SK-N-SH treated with all-trans-retinoic acid at 6 μM for 48 hours (cell line): ENCODE measurements around the gene PLXNC1.

Experiments
- ATAC-seq: fragments of 200-7000 bp; cut with Tn5 transposase; 3 replicates; pipeline ENCODE4 v1.9.1; 2020; ENCODE audit warnings: mild to moderate bottlenecking, moderate library complexity
- ARNTL ChIP-seq: fragments of 450-650 bp; formaldehyde crosslinking; IDR thresholded peaks from 2 replicates; pipeline ENCODE4 v1.5.0; 2020; ENCODE audit warnings: low read depth, mild to moderate bottlenecking, moderate library complexity, borderline replicate concordance
- BACH2 ChIP-seq: fragments of 250-450 bp; sonication (Bioruptor Pico); IDR thresholded peaks from 2 replicates; pipeline ENCODE4 v1.9.0; 2021; ENCODE audit warnings: mild to moderate bottlenecking, borderline replicate concordance
- CSDC2 ChIP-seq: fragments of 250-450 bp; sonication (Bioruptor Pico); IDR thresholded peaks from 2 replicates; pipeline ENCODE4 v1.5.0; 2020; ENCODE audit warnings: mild to moderate bottlenecking, moderate library complexity
- CSRNP3 ChIP-seq: fragments of 250-450 bp; sonication (Bioruptor Pico); IDR thresholded peaks from 2 replicates; pipeline ENCODE4 v1.5.1; 2021; ENCODE audit warnings: mild to moderate bottlenecking, moderate library complexity
- ESRRG ChIP-seq: fragments of 250-450 bp; sonication (Bioruptor Pico); IDR thresholded peaks from 2 replicates; pipeline ENCODE4 v1.6.1; 2021; ENCODE audit warnings: mild to moderate bottlenecking
- ISL1 ChIP-seq: fragments of 250-450 bp; sonication (Bioruptor Pico); IDR thresholded peaks from 2 replicates; pipeline ENCODE4 v2.1.2; 2022; ENCODE audit warnings: mild to moderate bottlenecking, moderate library complexity
- POU6F1 ChIP-seq: fragments of 250-450 bp; sonication (Bioruptor Pico); IDR thresholded peaks from 2 replicates; pipeline ENCODE4 v1.8.0; 2021; ENCODE audit warnings: low read depth, mild to moderate bottlenecking, moderate library complexity, borderline replicate concordance
- PPARA ChIP-seq: fragments of 250-450 bp; sonication (Bioruptor Pico); IDR thresholded peaks from 2 replicates; pipeline ENCODE4 v1.5.0; 2020; ENCODE audit warnings: mild to moderate bottlenecking, borderline replicate concordance
- RARB ChIP-seq: fragments of 250-450 bp; sonication (Bioruptor Pico); IDR thresholded peaks from 2 replicates; pipeline ENCODE4 v1.8.0; 2021; ENCODE audit warnings: mild to moderate bottlenecking, moderate library complexity
- SNAI2 ChIP-seq: fragments of 250-450 bp; sonication (Bioruptor Pico); IDR thresholded peaks from 2 replicates; pipeline ENCODE4 v1.5.0; 2020; ENCODE audit warnings: mild to moderate bottlenecking, moderate library complexity
- TOX ChIP-seq: fragments of 250-450 bp; sonication (Bioruptor Pico); IDR thresholded peaks from 2 replicates; pipeline ENCODE4 v1.8.0; 2021; ENCODE audit warnings: mild to moderate bottlenecking, moderate library complexity, borderline replicate concordance
- TSHZ2 ChIP-seq: fragments of 250-450 bp; sonication (Bioruptor Pico); IDR thresholded peaks from 2 replicates; pipeline ENCODE4 v1.5.0; 2020; ENCODE audit warnings: mild to moderate bottlenecking, moderate library complexity
- ZC3H10 ChIP-seq: fragments of 250-450 bp; sonication (Bioruptor Pico); IDR thresholded peaks from 2 replicates; pipeline ENCODE4 v1.5.1; 2021; ENCODE audit warnings: mild to moderate bottlenecking, moderate library complexity
- ZFP3 ChIP-seq: fragments of 250-450 bp; sonication (Bioruptor Pico); IDR thresholded peaks from 2 replicates; pipeline ENCODE4 v1.5.0; 2020; ENCODE audit warnings: mild to moderate bottlenecking, moderate library complexity
- ZFP30 ChIP-seq: fragments of 450-650 bp; formaldehyde crosslinking; IDR thresholded peaks from 2 replicates; pipeline ENCODE4 v1.5.0; 2022; ENCODE audit warnings: mild to moderate bottlenecking, moderate library complexity
- ZNF565 ChIP-seq: fragments of 450-650 bp; formaldehyde crosslinking; conservative IDR thresholded peaks from 2 replicates; pipeline ENCODE4 v1.5.0; 2020; ENCODE audit warnings: low read depth, mild to moderate bottlenecking, moderate library complexity
- ZNF70 ChIP-seq: fragments of 450-650 bp; formaldehyde crosslinking; IDR thresholded peaks from 2 replicates; pipeline ENCODE4 v1.5.0; 2020; ENCODE audit warnings: mild to moderate bottlenecking, moderate library complexity
- ZNF8 ChIP-seq: fragments of 450-650 bp; formaldehyde crosslinking; IDR thresholded peaks from 2 replicates; pipeline ENCODE4 v1.5.0; 2020; ENCODE audit warnings: mild to moderate bottlenecking, moderate library complexity

Gene PLXNC1

GRCh38 chr12:94326234-94326633 lies 177.9 kb downstream of the PLXNC1 start (continued):
- TF ChIP-seq TSHZ2 (CRISPR knock-in tag) (no peak), ZC3H10 (CRISPR knock-in tag) (no peak), POU6F1 (CRISPR knock-in tag) (no peak), BACH2 (CRISPR knock-in tag) (no peak)

GRCh38 chr12:94326727-94327126 lies 178.3 kb downstream of the PLXNC1 start:
- TF ChIP-seq ZNF8 (CRISPR knock-in tag) (no peak), ISL1 (CRISPR knock-in tag) (peak; percentile 60)
- peak; percentile 60 for ATAC-seq

GRCh38 chr12:94327809-94328208 lies 179.4 kb downstream of the PLXNC1 start:
- TF ChIP-seq PPARA (CRISPR knock-in tag) (no peak), CSRNP3 (CRISPR knock-in tag) (no peak), BACH2 (CRISPR knock-in tag) (no peak), RARB (CRISPR knock-in tag) (no peak), POU6F1 (CRISPR knock-in tag) (no peak), ZNF70 (no peak), ZFP3 (CRISPR knock-in tag) (no peak), SNAI2 (CRISPR knock-in tag) (no peak), ZFP30 (CRISPR knock-in tag) (no peak), ZC3H10 (CRISPR knock-in tag) (no peak), ESRRG (CRISPR knock-in tag) (no peak), ZNF565 (CRISPR knock-in tag) (no peak), ISL1 (CRISPR knock-in tag) (no peak)
- ATAC-seq, result no peak

- ATAC-seq, result no peak
- TF ChIP-seq ISL1 (CRISPR knock-in tag), result no peak
- no peak for TF ChIP-seq ZNF8 (CRISPR knock-in tag)
- TF ChIP-seq POU6F1 (CRISPR knock-in tag), result no peak
- no peak for TF ChIP-seq ARNTL
Measured at GRCh38 chr12:94329366-94329765, 181.0 kb downstream of the PLXNC1 start.

- no peak for ATAC-seq
- TF ChIP-seq ZFP3 (CRISPR knock-in tag), result no peak
- TF ChIP-seq TOX, result no peak
- TF ChIP-seq ZFP30 (CRISPR knock-in tag), result no peak
- no peak for TF ChIP-seq ZNF8 (CRISPR knock-in tag)
- TF ChIP-seq CSDC2 (CRISPR knock-in tag), result no peak
Measured at GRCh38 chr12:94333396-94333795, 185.0 kb downstream of the PLXNC1 start.
